MM.1S (cell line): ENCODE results near the gene KMO.

Source experiments
- DNase-seq: peaks from one replicate; pipeline ENCODE4 v3.0.0-alpha.2; 2015
- H2AFZ ChIP-seq: fragments of 300-600 bp; sonication (generic); 2 replicates; pipeline ENCODE4 v1.6.0; 2016; ENCODE audit warnings: antibody characterized with exemption, low read length
- H3F3A ChIP-seq: fragments of 300-600 bp; sonication (generic); 2 replicates; pipeline ENCODE4 v1.6.1; 2016; ENCODE audit warnings: mild to moderate bottlenecking, antibody characterized with exemption, low read length, moderate library complexity, mixed read lengths; ENCODE audit not compliant: insufficient read depth
- H3K27ac ChIP-seq: fragments of 300-600 bp; sonication (generic); 2 replicates; pipeline ENCODE4 v1.5.1; 2016; ENCODE audit warnings: mild to moderate bottlenecking, low read length
- H3K27me3 ChIP-seq: fragments of 300-600 bp; sonication (generic); replicated peaks from 2 replicates; pipeline ENCODE4 v1.6.0; 2016; ENCODE audit warnings: low read length; ENCODE audit not compliant: insufficient read depth
- H3K36me3 ChIP-seq: fragments of 300-600 bp; sonication (generic); replicated peaks from 2 replicates; pipeline ENCODE4 v1.6.1; 2016; ENCODE audit warnings: mild to moderate bottlenecking, low read length, mixed read lengths; ENCODE audit not compliant: insufficient read depth
- H3K4me1 ChIP-seq: fragments of 300-600 bp; sonication (generic); 2 replicates; pipeline ENCODE4 v1.6.1; 2016; ENCODE audit warnings: low read length, mixed read lengths
- H3K4me2 ChIP-seq: fragments of 300-600 bp; sonication (generic); 2 replicates; pipeline ENCODE4 v1.6.0; 2016; ENCODE audit warnings: low read depth, low read length
- H3K4me3 ChIP-seq: fragments of 300-600 bp; sonication (generic); 2 replicates; pipeline ENCODE4 v1.5.1; 2016; ENCODE audit warnings: low read length, mixed read lengths
- H3K79me2 ChIP-seq: fragments of 300-600 bp; sonication (generic); 2 replicates; pipeline ENCODE4 v1.6.1; 2016; ENCODE audit warnings: mixed run types, low read length, mixed read lengths
- H3K9ac ChIP-seq: fragments of 300-600 bp; sonication (generic); 2 replicates; pipeline ENCODE4 v1.6.1; 2016; ENCODE audit warnings: low read length, mixed read lengths
- H3K9me2 ChIP-seq: fragments of 300-600 bp; sonication (generic); replicated peaks from 2 replicates; pipeline ENCODE4 v1.6.1; 2016; ENCODE audit warnings: mild to moderate bottlenecking, low read length, mixed read lengths; ENCODE audit not compliant: insufficient read depth
- H3K9me3 ChIP-seq: fragments of 300-600 bp; sonication (generic); replicated peaks from 2 replicates; pipeline ENCODE4 v1.6.1; 2016; ENCODE audit warnings: mild to moderate bottlenecking, low read length, mixed read lengths; ENCODE audit not compliant: insufficient read depth
- H4K20me1 ChIP-seq: fragments of 300-600 bp; sonication (generic); 2 replicates; pipeline ENCODE4 v1.6.1; 2016; ENCODE audit warnings: mild to moderate bottlenecking, low read length, moderate library complexity, mixed read lengths; ENCODE audit not compliant: insufficient read depth
- EZH2 ChIP-seq: fragments of 300-600 bp; sonication (generic); optimal IDR thresholded peaks from 2 replicates; pipeline ENCODE3; 2017; ENCODE audit warnings: low read depth, mild to moderate bottlenecking, antibody characterized with exemption, low read length, mixed read lengths
- EZH2phosphoT487 ChIP-seq: fragments of 300-600 bp; sonication (generic); IDR thresholded peaks from 2 replicates; pipeline ENCODE4 v1.6.1; 2018; ENCODE audit warnings: antibody characterized with exemption, low read length
- TF ChIP-seq, protein P1 (sequence below): fragments of 300-600 bp; sonication (generic); IDR thresholded peaks from 2 replicates; pipeline ENCODE4 v1.5.1; 2016; ENCODE audit warnings: antibody characterized with exemption, low read length, mixed read lengths

Gene KMO

GRCh38 chr1:241557031-241557430, 24.9 kb downstream of the KMO start:
- Histone ChIP-seq H3K9ac (no peak overlapping the region), H3K36me3 (no peaks in the 10 kb centered on the region)

GRCh38 chr1:241557551-241558193, 25.5 kb downstream of the KMO start:
- no peak overlapping the region for H3K27ac ChIP-seq
- no peaks in the 10 kb centered on the region for H3F3A ChIP-seq
- H3K27me3 ChIP-seq, result no peaks in the 10 kb centered on the region
- DNase-seq, result no peak
- no peaks in the 10 kb centered on the region for H3K36me3 ChIP-seq
- H3K9me3 ChIP-seq, result no peaks in the 10 kb centered on the region
- no peaks in the 10 kb centered on the region for H3K79me2 ChIP-seq
- no peak overlapping the region for H3K4me2 ChIP-seq
- H3K9ac ChIP-seq, result no peak overlapping the region
- no peaks in the 10 kb centered on the region for H3K9me2 ChIP-seq
- TF ChIP-seq, protein P1, sequence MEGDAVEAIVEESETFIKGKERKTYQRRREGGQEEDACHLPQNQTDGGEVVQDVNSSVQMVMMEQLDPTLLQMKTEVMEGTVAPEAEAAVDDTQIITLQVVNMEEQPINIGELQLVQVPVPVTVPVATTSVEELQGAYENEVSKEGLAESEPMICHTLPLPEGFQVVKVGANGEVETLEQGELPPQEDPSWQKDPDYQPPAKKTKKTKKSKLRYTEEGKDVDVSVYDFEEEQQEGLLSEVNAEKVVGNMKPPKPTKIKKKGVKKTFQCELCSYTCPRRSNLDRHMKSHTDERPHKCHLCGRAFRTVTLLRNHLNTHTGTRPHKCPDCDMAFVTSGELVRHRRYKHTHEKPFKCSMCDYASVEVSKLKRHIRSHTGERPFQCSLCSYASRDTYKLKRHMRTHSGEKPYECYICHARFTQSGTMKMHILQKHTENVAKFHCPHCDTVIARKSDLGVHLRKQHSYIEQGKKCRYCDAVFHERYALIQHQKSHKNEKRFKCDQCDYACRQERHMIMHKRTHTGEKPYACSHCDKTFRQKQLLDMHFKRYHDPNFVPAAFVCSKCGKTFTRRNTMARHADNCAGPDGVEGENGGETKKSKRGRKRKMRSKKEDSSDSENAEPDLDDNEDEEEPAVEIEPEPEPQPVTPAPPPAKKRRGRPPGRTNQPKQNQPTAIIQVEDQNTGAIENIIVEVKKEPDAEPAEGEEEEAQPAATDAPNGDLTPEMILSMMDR, result no peak
- TF ChIP-seq EZH2 (no peak), EZH2phosphoT487 (no peak)
- H4K20me1 ChIP-seq, result no peaks in the 10 kb centered on the region
- no peak overlapping the region for H2AFZ ChIP-seq
- H3K4me1 ChIP-seq, result no peaks in the 10 kb centered on the region
- H3K4me3 ChIP-seq, result no peak overlapping the region

More at GRCh38 chr1:241557031-241557430, 24.9 kb downstream of the KMO start:
- no peaks in the 10 kb centered on the region for H3K4me1 ChIP-seq
- DNase-seq, result no peak
- H3K27ac ChIP-seq, result no peak overlapping the region
- H3F3A ChIP-seq, result no peaks in the 10 kb centered on the region
- TF ChIP-seq EZH2phosphoT487, result no peak
- TF ChIP-seq, protein P1, result no peak
- no peak for TF ChIP-seq EZH2
- H4K20me1 ChIP-seq, result no peaks in the 10 kb centered on the region
- no peaks in the 10 kb centered on the region for H3K9me2 ChIP-seq
- H3K4me2 ChIP-seq, result no peak overlapping the region
- no peak overlapping the region for H2AFZ ChIP-seq
- no peaks in the 10 kb centered on the region for H3K9me3 ChIP-seq
- no peak overlapping the region for H3K4me3 ChIP-seq
- no peaks in the 10 kb centered on the region for H3K79me2 ChIP-seq
- H3K27me3 ChIP-seq, result no peaks in the 10 kb centered on the region

GRCh38 chr1:241560146-241560848, 28.1 kb downstream of the KMO start:
- no peaks in the 10 kb centered on the region for H3K4me1 ChIP-seq
- H3K4me3 ChIP-seq, result no peak overlapping the region
- H3K27ac ChIP-seq, result no peak overlapping the region
- H3K9ac ChIP-seq, result no peak overlapping the region
- no peaks in the 10 kb centered on the region for H3K36me3 ChIP-seq
- no peaks in the 10 kb centered on the region for H3K79me2 ChIP-seq
- no peak overlapping the region for H2AFZ ChIP-seq
- H3K9me3 ChIP-seq, result no peaks in the 10 kb centered on the region
- no peak overlapping the region for H3K4me2 ChIP-seq
- TF ChIP-seq, protein P1, result no peak
- TF ChIP-seq EZH2phosphoT487, result no peak
- no peak for TF ChIP-seq EZH2
- no peaks in the 10 kb centered on the region for H3K9me2 ChIP-seq
- no peak for DNase-seq
- H3F3A ChIP-seq, result no peaks in the 10 kb centered on the region
- no peaks in the 10 kb centered on the region for H4K20me1 ChIP-seq
- H3K27me3 ChIP-seq, result no peaks in the 10 kb centered on the region
